GM19328 (cell line): ENCODE results near the gene POLR3A.

ENCODE experiments used
- ATAC-seq: cut with Tn5 transposase; IDR thresholded peaks from one replicate; pipeline ENCODE4 v1.9.1; 2021; ENCODE audit warnings: mild to moderate bottlenecking, moderate library complexity; ENCODE audit not compliant: unreplicated experiment

Gene POLR3A

GRCh38 chr10:77983384-77984341 lies 45.7 kb downstream of the POLR3A start:
- no peak for ATAC-seq

GRCh38 chr10:77981281-77981680 lies 48.0 kb downstream of the POLR3A start:
- no peak for ATAC-seq

- ATAC-seq = no peak
Measured at GRCh38 chr10:77979221-77979620, 50.1 kb downstream of the POLR3A start.

- ATAC-seq = no peak
Measured at GRCh38 chr10:77978360-77978759, 51.0 kb downstream of the POLR3A start.

GRCh38 chr10:77977934-77978333 lies 51.4 kb downstream of the POLR3A start:
- no peak for ATAC-seq

GRCh38 chr10:77977016-77977415 lies 52.3 kb downstream of the POLR3A start:
- no peak for ATAC-seq

- ATAC-seq = no peak
Measured at GRCh38 chr10:77975086-77975666, 54.1 kb downstream of the POLR3A start.

GRCh38 chr10:77974396-77975074 lies 54.8 kb downstream of the POLR3A start:
- ATAC-seq = no peak

GRCh38 chr10:77973276-77973675 lies 56.0 kb downstream of the POLR3A start:
- no peak for ATAC-seq

- ATAC-seq = no peak
Measured at GRCh38 chr10:77972148-77972547, 57.2 kb downstream of the POLR3A start.

- ATAC-seq = no peak
Measured at GRCh38 chr10:77971804-77972144, 57.5 kb downstream of the POLR3A start.

- no peak for ATAC-seq
Measured at GRCh38 chr10:77970869-77971803, 58.2 kb downstream of the POLR3A start.

- ATAC-seq = no peak
Measured at GRCh38 chr10:77969114-77969513, 60.2 kb downstream of the POLR3A start.

- ATAC-seq = no peak
Measured at GRCh38 chr10:77967611-77968022, 61.7 kb downstream of the POLR3A start.

- ATAC-seq = no peak
Measured at GRCh38 chr10:77965294-77965693, 64.0 kb downstream of the POLR3A start.

GRCh38 chr10:77964811-77965210 lies 64.5 kb downstream of the POLR3A start:
- no peak for ATAC-seq

- no peak for ATAC-seq
Measured at GRCh38 chr10:77963901-77964300, 65.4 kb downstream of the POLR3A start.

- no peak for ATAC-seq
Measured at GRCh38 chr10:77962350-77963146, 66.8 kb downstream of the POLR3A start.

GRCh38 chr10:77961668-77962067 lies 67.6 kb downstream of the POLR3A start:
- ATAC-seq = no peak

GRCh38 chr10:77960829-77961329 lies 68.4 kb downstream of the POLR3A start:
- no peak for ATAC-seq
